Hematopoietic multipotent progenitor cell treated with erythropoietin and hydrocortisone succinate and interleukin-3 and kit ligand, for 15 days (in vitro differentiated cells): ENCODE data around the gene MAP1LC3B.
A peak's percentile ranks its signal among the peaks of the same experiment; 100 is the strongest.

ENCODE experiments used
- DNase-seq: peaks from one replicate; pipeline ENCODE4 v3.0.0-alpha.2; 2015; ENCODE audit warnings: low spot score

The MAP1LC3B gene

GRCh38 chr16:87391950-87392820, at the start of gene MAP1LC3B:
MAP1LC3B (plus strand) TSS chr16:87392336; CDS start chr16:87392428, 92 bp downstream.
- DNase-seq, result peak; percentile 97

GRCh38 chr16:87342504-87342903, 49.6 kb upstream of the MAP1LC3B start:
- no peak for DNase-seq

GRCh38 chr16:87342978-87343752, 49.0 kb upstream of the MAP1LC3B start:
- no peak for DNase-seq

GRCh38 chr16:87343753-87344050, 48.4 kb upstream of the MAP1LC3B start:
- DNase-seq, result no peak

GRCh38 chr16:87344165-87344930, 47.8 kb upstream of the MAP1LC3B start:
- DNase-seq, result no peak

GRCh38 chr16:87344931-87345631, 47.1 kb upstream of the MAP1LC3B start:
- DNase-seq, result no peak

GRCh38 chr16:87345726-87346424, 46.3 kb upstream of the MAP1LC3B start:
- DNase-seq, result no peak

GRCh38 chr16:87346517-87347060, 45.5 kb upstream of the MAP1LC3B start:
- DNase-seq, result no peak

- DNase-seq, result no peak
These were observed 44.1 kb upstream of the MAP1LC3B start for GRCh38 chr16:87347932-87348615.

- no peak for DNase-seq
These were observed 43.4 kb upstream of the MAP1LC3B start for GRCh38 chr16:87348616-87349157.

GRCh38 chr16:87350031-87350430, 42.1 kb upstream of the MAP1LC3B start:
- DNase-seq, result no peak

GRCh38 chr16:87350681-87351319, 41.3 kb upstream of the MAP1LC3B start:
- DNase-seq, result no peak

- no peak for DNase-seq
These were observed 40.8 kb upstream of the MAP1LC3B start for GRCh38 chr16:87351320-87351698.

- DNase-seq, result no peak
These were observed 39.3 kb upstream of the MAP1LC3B start for GRCh38 chr16:87352818-87353217.

GRCh38 chr16:87353613-87354012, 38.5 kb upstream of the MAP1LC3B start:
- no peak for DNase-seq

- DNase-seq, result no peak
These were observed 35.7 kb upstream of the MAP1LC3B start for GRCh38 chr16:87356491-87356853.

GRCh38 chr16:87358250-87358649, 33.9 kb upstream of the MAP1LC3B start:
- no peak for DNase-seq

- DNase-seq, result no peak
These were observed 33.4 kb upstream of the MAP1LC3B start for GRCh38 chr16:87358696-87359095.

GRCh38 chr16:87359121-87359520, 33.0 kb upstream of the MAP1LC3B start:
- DNase-seq, result no peak
